ENCODE results near the gene ITGB7.
A peak's percentile ranks its signal among the peaks of the same experiment; 100 is the strongest.

The ITGB7 gene

GRCh38 chr12:53197011-53197640 lies 9.9 kb downstream of the ITGB7 start:
- peaks cover 10 to 39% of the 10 kb centered on the region in 2 donors for H3K4me1 ChIP-seq (ENCODE audit: control insufficient read depth in 1 of 2, insufficient read depth in 2 of 2, low read length in 2 of 2)
- no peaks in the 10 kb centered on the region for H3K27me3 ChIP-seq (ENCODE audit: control insufficient read depth in 1 of 2, insufficient read depth in 2 of 2, low read length in 2 of 2)
- peak overlapping the region in 1 of 2 donors; percentile 27 for H3K4me3 ChIP-seq (ENCODE audit: low read depth in 1 of 2, low read length in 2 of 2)
- H3K27ac ChIP-seq (ENCODE audit: low read depth, low read length): no peak overlapping the region
- H3K36me3 ChIP-seq (ENCODE audit: control insufficient read depth in 1 of 2, insufficient read depth in 2 of 2, low read length in 2 of 2): peaks cover 0 to 10% of the 10 kb centered on the region in 2 donors
- no peaks in the 10 kb centered on the region for H3K9me3 ChIP-seq (ENCODE audit: control insufficient read depth in 1 of 2, low read length in 2 of 2)
- H3K9ac ChIP-seq (ENCODE audit: low read depth in 1 of 2, low read length in 2 of 2): no peak overlapping the region

GRCh38 chr12:53196486-53196885 lies 10.6 kb downstream of the ITGB7 start:
- Histone ChIP-seq H3K4me3 (ENCODE audit: low read depth in 1 of 2, low read length in 2 of 2) (no peak overlapping the region), H3K27me3 (ENCODE audit: control insufficient read depth in 1 of 2, insufficient read depth in 2 of 2, low read length in 2 of 2) (no peaks in the 10 kb centered on the region), H3K27ac (ENCODE audit: low read depth, low read length) (no peak overlapping the region), H3K36me3 (ENCODE audit: control insufficient read depth in 1 of 2, insufficient read depth in 2 of 2, low read length in 2 of 2) (peaks cover under 1 to 17% of the 10 kb centered on the region in 2 donors), H3K9me3 (ENCODE audit: control insufficient read depth in 1 of 2, low read length in 2 of 2) (no peaks in the 10 kb centered on the region), H3K9ac (ENCODE audit: low read depth in 1 of 2, low read length in 2 of 2) (no peak overlapping the region), H3K4me1 (ENCODE audit: control insufficient read depth in 1 of 2, insufficient read depth in 2 of 2, low read length in 2 of 2) (peaks cover 10 to 34% of the 10 kb centered on the region in 2 donors)

GRCh38 chr12:53195516-53196420 lies 11.3 kb downstream of the ITGB7 start:
- Histone ChIP-seq H3K36me3 (ENCODE audit: control insufficient read depth in 1 of 2, insufficient read depth in 2 of 2, low read length in 2 of 2) (peaks cover 6 to 22% of the 10 kb centered on the region in 2 donors), H3K27me3 (ENCODE audit: control insufficient read depth in 1 of 2, insufficient read depth in 2 of 2, low read length in 2 of 2) (no peaks in the 10 kb centered on the region), H3K9me3 (ENCODE audit: control insufficient read depth in 1 of 2, low read length in 2 of 2) (no peaks in the 10 kb centered on the region), H3K9ac (ENCODE audit: low read depth in 1 of 2, low read length in 2 of 2) (no peak overlapping the region), H3K27ac (ENCODE audit: low read depth, low read length) (no peak overlapping the region), H3K4me3 (ENCODE audit: low read depth in 1 of 2, low read length in 2 of 2) (no peak overlapping the region), H3K4me1 (ENCODE audit: control insufficient read depth in 1 of 2, insufficient read depth in 2 of 2, low read length in 2 of 2) (peaks cover 10 to 29% of the 10 kb centered on the region in 2 donors)

- no peak overlapping the region for H3K27ac ChIP-seq (ENCODE audit: low read depth, low read length)
- peaks cover 6 to 22% of the 10 kb centered on the region in 2 donors for H3K36me3 ChIP-seq (ENCODE audit: control insufficient read depth in 1 of 2, insufficient read depth in 2 of 2, low read length in 2 of 2)
- H3K4me3 ChIP-seq (ENCODE audit: low read depth in 1 of 2, low read length in 2 of 2): no peak overlapping the region
- H3K4me1 ChIP-seq (ENCODE audit: control insufficient read depth in 1 of 2, insufficient read depth in 2 of 2, low read length in 2 of 2): peaks cover 5 to 22% of the 10 kb centered on the region in 2 donors
- no peaks in the 10 kb centered on the region for H3K9me3 ChIP-seq (ENCODE audit: control insufficient read depth in 1 of 2, low read length in 2 of 2)
- no peak overlapping the region for H3K9ac ChIP-seq (ENCODE audit: low read depth in 1 of 2, low read length in 2 of 2)
- no peaks in the 10 kb centered on the region for H3K27me3 ChIP-seq (ENCODE audit: control insufficient read depth in 1 of 2, insufficient read depth in 2 of 2, low read length in 2 of 2)
These were observed 12.1 kb downstream of the ITGB7 start for GRCh38 chr12:53194973-53195372.

GRCh38 chr12:53193985-53194716 lies 12.9 kb downstream of the ITGB7 start:
- H3K9me3 ChIP-seq (ENCODE audit: control insufficient read depth in 1 of 2, low read length in 2 of 2): no peaks in the 10 kb centered on the region
- H3K4me1 ChIP-seq (ENCODE audit: control insufficient read depth in 1 of 2, insufficient read depth in 2 of 2, low read length in 2 of 2): peaks cover 3 to 17% of the 10 kb centered on the region in 2 donors
- no peak overlapping the region for H3K4me3 ChIP-seq (ENCODE audit: low read depth in 1 of 2, low read length in 2 of 2)
- H3K27me3 ChIP-seq (ENCODE audit: control insufficient read depth in 1 of 2, insufficient read depth in 2 of 2, low read length in 2 of 2): no peaks in the 10 kb centered on the region
- peaks cover 6 to 22% of the 10 kb centered on the region in 2 donors for H3K36me3 ChIP-seq (ENCODE audit: control insufficient read depth in 1 of 2, insufficient read depth in 2 of 2, low read length in 2 of 2)
- H3K27ac ChIP-seq (ENCODE audit: low read depth, low read length): no peak overlapping the region
- H3K9ac ChIP-seq (ENCODE audit: low read depth in 1 of 2, low read length in 2 of 2): no peak overlapping the region

GRCh38 chr12:53193040-53193439 lies 14.0 kb downstream of the ITGB7 start:
- Histone ChIP-seq H3K27ac (ENCODE audit: low read depth, low read length) (no peak overlapping the region), H3K9ac (ENCODE audit: low read depth in 1 of 2, low read length in 2 of 2) (no peak overlapping the region)

GRCh38 chr12:53192531-53193021 lies 14.5 kb downstream of the ITGB7 start:
- no peak overlapping the region for H3K4me3 ChIP-seq (ENCODE audit: low read depth in 1 of 2, low read length in 2 of 2)
- H3K9ac ChIP-seq (ENCODE audit: low read depth in 1 of 2, low read length in 2 of 2): no peak overlapping the region
- H3K27me3 ChIP-seq (ENCODE audit: control insufficient read depth in 1 of 2, insufficient read depth in 2 of 2, low read length in 2 of 2): no peaks in the 10 kb centered on the region
- H3K4me1 ChIP-seq (ENCODE audit: control insufficient read depth in 1 of 2, insufficient read depth in 2 of 2, low read length in 2 of 2): peaks cover 0 to 5% of the 10 kb centered on the region in 2 donors
- no peak overlapping the region for H3K27ac ChIP-seq (ENCODE audit: low read depth, low read length)
- H3K9me3 ChIP-seq (ENCODE audit: control insufficient read depth in 1 of 2, low read length in 2 of 2): no peaks in the 10 kb centered on the region
- peaks cover 12 to 37% of the 10 kb centered on the region in 2 donors for H3K36me3 ChIP-seq (ENCODE audit: control insufficient read depth in 1 of 2, insufficient read depth in 2 of 2, low read length in 2 of 2)

More at GRCh38 chr12:53193040-53193439, 14.0 kb downstream of the ITGB7 start:
- no peaks in the 10 kb centered on the region for H3K9me3 ChIP-seq (ENCODE audit: control insufficient read depth in 1 of 2, low read length in 2 of 2)
- H3K36me3 ChIP-seq (ENCODE audit: control insufficient read depth in 1 of 2, insufficient read depth in 2 of 2, low read length in 2 of 2): peaks cover 7 to 32% of the 10 kb centered on the region in 2 donors
- H3K27me3 ChIP-seq (ENCODE audit: control insufficient read depth in 1 of 2, insufficient read depth in 2 of 2, low read length in 2 of 2): no peaks in the 10 kb centered on the region
- H3K4me3 ChIP-seq (ENCODE audit: low read depth in 1 of 2, low read length in 2 of 2): no peak overlapping the region
- H3K4me1 ChIP-seq (ENCODE audit: control insufficient read depth in 1 of 2, insufficient read depth in 2 of 2, low read length in 2 of 2): peaks cover 0 to 9% of the 10 kb centered on the region in 2 donors

- Histone ChIP-seq H3K36me3 (ENCODE audit: control insufficient read depth in 1 of 2, insufficient read depth in 2 of 2, low read length in 2 of 2) (peaks cover 17 to 42% of the 10 kb centered on the region in 2 donors), H3K27ac (ENCODE audit: low read depth, low read length) (no peak overlapping the region), H3K4me1 (ENCODE audit: control insufficient read depth in 1 of 2, insufficient read depth in 2 of 2, low read length in 2 of 2) (peaks cover 0 to 5% of the 10 kb centered on the region in 2 donors), H3K4me3 (ENCODE audit: low read depth in 1 of 2, low read length in 2 of 2) (no peak overlapping the region), H3K27me3 (ENCODE audit: control insufficient read depth in 1 of 2, insufficient read depth in 2 of 2, low read length in 2 of 2) (no peaks in the 10 kb centered on the region), H3K9ac (ENCODE audit: low read depth in 1 of 2, low read length in 2 of 2) (no peak overlapping the region), H3K9me3 (ENCODE audit: control insufficient read depth in 1 of 2, low read length in 2 of 2) (no peaks in the 10 kb centered on the region)
These were observed 15.0 kb downstream of the ITGB7 start for GRCh38 chr12:53191885-53192530.

- Histone ChIP-seq H3K4me1 (ENCODE audit: control insufficient read depth in 1 of 2, insufficient read depth in 2 of 2, low read length in 2 of 2) (no peaks in the 10 kb centered on the region), H3K4me3 (ENCODE audit: low read depth in 1 of 2, low read length in 2 of 2) (no peak overlapping the region), H3K36me3 (ENCODE audit: control insufficient read depth in 1 of 2, insufficient read depth in 2 of 2, low read length in 2 of 2) (peaks cover 24 to 50% of the 10 kb centered on the region in 2 donors)
These were observed 15.8 kb downstream of the ITGB7 start for GRCh38 chr12:53191096-53191884.

More at GRCh38 chr12:53191096-53191884, 15.8 kb downstream of the ITGB7 start:
- Histone ChIP-seq H3K9me3 (ENCODE audit: control insufficient read depth in 1 of 2, low read length in 2 of 2) (no peaks in the 10 kb centered on the region), H3K27ac (ENCODE audit: low read depth, low read length) (no peak overlapping the region), H3K27me3 (ENCODE audit: control insufficient read depth in 1 of 2, insufficient read depth in 2 of 2, low read length in 2 of 2) (no peaks in the 10 kb centered on the region), H3K9ac (ENCODE audit: low read depth in 1 of 2, low read length in 2 of 2) (no peak overlapping the region)
